HG03378 (cell line): ENCODE data around the gene THBS3.
"Not testable (repeated sequence)": the region's sequence is repeated elsewhere in the genome, so short reads cannot be mapped to it uniquely, and the experiment has no call there.

Source experiments
- ATAC-seq: cut with Tn5 transposase; IDR thresholded peaks from one replicate; pipeline ENCODE4 v1.9.1; 2021; ENCODE audit warnings: mild to moderate bottlenecking, moderate library complexity; ENCODE audit not compliant: unreplicated experiment

The THBS3 gene

GRCh38 chr1:155191904-155192303, 15.8 kb downstream of the THBS3 start:
- ATAC-seq, result no peak

- ATAC-seq, result not testable (repeated sequence)
Observed at GRCh38 chr1:155189926-155190325, 17.8 kb downstream of the THBS3 start.

GRCh38 chr1:155188268-155188667, 19.4 kb downstream of the THBS3 start:
- ATAC-seq, result no peak

GRCh38 chr1:155187456-155187891, 20.2 kb downstream of the THBS3 start:
- no peak for ATAC-seq

GRCh38 chr1:155186794-155187455, 20.8 kb downstream of the THBS3 start:
- no peak for ATAC-seq

GRCh38 chr1:155186067-155186793, 21.5 kb downstream of the THBS3 start:
- no peak for ATAC-seq

GRCh38 chr1:155185783-155186066, 22.0 kb downstream of the THBS3 start:
- ATAC-seq, result no peak

- peak; percentile 81 for ATAC-seq
Observed at GRCh38 chr1:155184835-155185782, 22.6 kb downstream of the THBS3 start.

- no peak for ATAC-seq
Observed at GRCh38 chr1:155184351-155184811, 23.3 kb downstream of the THBS3 start.

- no peak for ATAC-seq
Observed at GRCh38 chr1:155183775-155184221, 23.9 kb downstream of the THBS3 start.

GRCh38 chr1:155182052-155182550, 25.6 kb downstream of the THBS3 start:
- no peak for ATAC-seq

- no peak for ATAC-seq
Observed at GRCh38 chr1:155181371-155182051, 26.2 kb downstream of the THBS3 start.

GRCh38 chr1:155179112-155180031, 28.3 kb downstream of the THBS3 start:
- ATAC-seq, result no peak

GRCh38 chr1:155178441-155179111, 29.1 kb downstream of the THBS3 start:
- no peak for ATAC-seq

- ATAC-seq, result no peak
Observed at GRCh38 chr1:155177918-155178281, 29.8 kb downstream of the THBS3 start.

- no peak for ATAC-seq
Observed at GRCh38 chr1:155177192-155177917, 30.3 kb downstream of the THBS3 start.

- no peak for ATAC-seq
Observed at GRCh38 chr1:155176544-155177071, 31.1 kb downstream of the THBS3 start.

GRCh38 chr1:155175927-155176371, 31.7 kb downstream of the THBS3 start:
- ATAC-seq, result no peak
